Activated CD8-positive, alpha-beta memory T cell treated with anti-CD3 and anti-CD28 coated beads, Interleukin-2, amount 50 U/mL, for 4 hours (primary cell): ENCODE data around the gene SH2D5.
A peak's percentile ranks its signal among the peaks of the same experiment; 100 is the strongest.

ENCODE experiments used
- DNase-seq: peaks from one replicate; pipeline ENCODE4 v3.0.0-alpha.2; 2020

SH2D5 gene

GRCh38 chr1:20711285-20712214 is 21.0 kb downstream of the SH2D5 start:
- no peak for DNase-seq

GRCh38 chr1:20710469-20711284 is 21.8 kb downstream of the SH2D5 start:
- DNase-seq: no peak

- no peak for DNase-seq
These were observed 22.6 kb downstream of the SH2D5 start for GRCh38 chr1:20709868-20710267.

- no peak for DNase-seq
These were observed 23.6 kb downstream of the SH2D5 start for GRCh38 chr1:20708891-20709290.

- DNase-seq: no peak
These were observed 24.4 kb downstream of the SH2D5 start for GRCh38 chr1:20708057-20708456.

GRCh38 chr1:20706841-20707240 is 25.7 kb downstream of the SH2D5 start:
- DNase-seq: no peak

GRCh38 chr1:20705203-20705755 is 27.2 kb downstream of the SH2D5 start:
- no peak for DNase-seq

- DNase-seq: no peak
These were observed 27.9 kb downstream of the SH2D5 start for GRCh38 chr1:20704390-20705202.

- no peak for DNase-seq
These were observed 29.3 kb downstream of the SH2D5 start for GRCh38 chr1:20703124-20703756.

GRCh38 chr1:20702416-20702815 is 30.1 kb downstream of the SH2D5 start:
- DNase-seq: no peak

- DNase-seq: no peak
These were observed 30.7 kb downstream of the SH2D5 start for GRCh38 chr1:20701847-20702246.

GRCh38 chr1:20701446-20701845 is 31.1 kb downstream of the SH2D5 start:
- DNase-seq: no peak

GRCh38 chr1:20700636-20701215 is 31.8 kb downstream of the SH2D5 start:
- no peak for DNase-seq

- no peak for DNase-seq
These were observed 32.9 kb downstream of the SH2D5 start for GRCh38 chr1:20699558-20699957.

GRCh38 chr1:20698195-20698910 is 34.1 kb downstream of the SH2D5 start:
- no peak for DNase-seq

GRCh38 chr1:20697563-20697962 is 34.9 kb downstream of the SH2D5 start:
- DNase-seq: no peak

GRCh38 chr1:20696397-20697333 is 35.8 kb downstream of the SH2D5 start:
- peak; percentile 76 for DNase-seq

- DNase-seq: no peak
These were observed 37.0 kb downstream of the SH2D5 start for GRCh38 chr1:20695515-20695914.

GRCh38 chr1:20693623-20694022 is 38.9 kb downstream of the SH2D5 start:
- no peak for DNase-seq

GRCh38 chr1:20691872-20692271 is 40.6 kb downstream of the SH2D5 start:
- no peak for DNase-seq
